SK-N-SH treated with all-trans-retinoic acid at 6 μM for 48 hours (cell line): ENCODE measurements around the gene TPST2.

Source experiments
- BACH2 ChIP-seq: fragments of 250-450 bp; sonication (Bioruptor Pico); IDR thresholded peaks from 2 replicates; pipeline ENCODE4 v1.9.0; 2021; ENCODE audit warnings: mild to moderate bottlenecking, borderline replicate concordance
- CSDC2 ChIP-seq: fragments of 250-450 bp; sonication (Bioruptor Pico); IDR thresholded peaks from 2 replicates; pipeline ENCODE4 v1.5.0; 2020; ENCODE audit warnings: mild to moderate bottlenecking, moderate library complexity
- ESRRG ChIP-seq: fragments of 250-450 bp; sonication (Bioruptor Pico); IDR thresholded peaks from 2 replicates; pipeline ENCODE4 v1.6.1; 2021; ENCODE audit warnings: mild to moderate bottlenecking
- GLIS3 ChIP-seq: fragments of 250-450 bp; sonication (Bioruptor Pico); IDR thresholded peaks from 2 replicates; pipeline ENCODE4 v1.5.0; 2020; ENCODE audit warnings: mild to moderate bottlenecking, moderate library complexity
- ISL1 ChIP-seq: fragments of 250-450 bp; sonication (Bioruptor Pico); IDR thresholded peaks from 2 replicates; pipeline ENCODE4 v2.1.2; 2022; ENCODE audit warnings: mild to moderate bottlenecking, moderate library complexity
- SNAI2 ChIP-seq: fragments of 250-450 bp; sonication (Bioruptor Pico); IDR thresholded peaks from 2 replicates; pipeline ENCODE4 v1.5.0; 2020; ENCODE audit warnings: mild to moderate bottlenecking, moderate library complexity
- ZFP3 ChIP-seq: fragments of 250-450 bp; sonication (Bioruptor Pico); IDR thresholded peaks from 2 replicates; pipeline ENCODE4 v1.5.0; 2020; ENCODE audit warnings: mild to moderate bottlenecking, moderate library complexity
- ZFP30 ChIP-seq: fragments of 450-650 bp; formaldehyde crosslinking; IDR thresholded peaks from 2 replicates; pipeline ENCODE4 v1.5.0; 2022; ENCODE audit warnings: mild to moderate bottlenecking, moderate library complexity
- ZNF565 ChIP-seq: fragments of 450-650 bp; formaldehyde crosslinking; conservative IDR thresholded peaks from 2 replicates; pipeline ENCODE4 v1.5.0; 2020; ENCODE audit warnings: low read depth, mild to moderate bottlenecking, moderate library complexity
- ZNF70 ChIP-seq: fragments of 450-650 bp; formaldehyde crosslinking; IDR thresholded peaks from 2 replicates; pipeline ENCODE4 v1.5.0; 2020; ENCODE audit warnings: mild to moderate bottlenecking, moderate library complexity
- TF ChIP-seq, protein P1 (sequence below): fragments of 250-450 bp; sonication (Bioruptor Pico); IDR thresholded peaks from 2 replicates; pipeline ENCODE4 v1.5.1; 2020; ENCODE audit warnings: low read depth, mild to moderate bottlenecking, moderate library complexity
- TF ChIP-seq, protein P2 (sequence below): fragments of 250-450 bp; sonication (Bioruptor Pico); IDR thresholded peaks from 2 replicates; pipeline ENCODE4 v1.8.0; 2021; ENCODE audit warnings: low read depth, mild to moderate bottlenecking, moderate library complexity, borderline replicate concordance
- TF ChIP-seq, protein P3 (sequence below): fragments of 250-450 bp; sonication (Bioruptor Pico); IDR thresholded peaks from 2 replicates; pipeline ENCODE4 v1.5.1; 2021; ENCODE audit warnings: mild to moderate bottlenecking, moderate library complexity

DNA sequence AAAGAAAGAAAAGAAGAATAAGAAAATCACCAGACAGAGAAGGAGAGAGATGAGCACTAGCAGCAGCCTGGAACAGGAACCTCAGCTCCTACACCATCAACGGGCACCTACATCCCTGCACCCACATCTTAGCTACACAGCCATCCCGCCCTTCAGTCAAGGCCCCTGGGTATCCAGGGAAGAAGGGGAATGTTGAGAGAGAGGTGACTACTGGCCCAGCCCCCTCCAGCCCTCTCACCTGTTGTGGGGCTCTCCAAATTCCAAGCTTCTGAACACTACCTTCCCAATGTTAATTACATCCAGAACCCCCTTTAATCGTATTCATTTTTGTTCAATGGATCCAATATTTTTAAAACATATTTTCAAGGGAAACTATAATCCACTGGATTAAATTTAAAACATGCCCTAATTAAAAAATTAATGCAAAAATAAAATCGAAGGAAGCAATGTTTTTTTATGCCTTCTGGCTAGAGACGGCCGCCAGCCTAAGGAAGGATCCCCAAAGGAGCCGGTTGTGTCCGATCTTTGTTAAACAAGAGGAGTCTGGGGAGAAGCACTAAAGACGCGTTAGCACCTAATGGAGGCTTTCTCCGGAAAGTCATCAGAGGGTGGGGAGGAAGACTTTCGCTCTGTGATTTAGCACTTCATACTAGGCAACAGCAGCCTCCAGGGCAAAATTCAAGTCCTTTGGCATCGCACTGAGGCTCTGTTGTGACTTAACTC lies 9.5 kb downstream of the TPST2 start:
- no peak for TF ChIP-seq ZNF565 (CRISPR knock-in tag)
- TF ChIP-seq CSDC2 (CRISPR knock-in tag) = no peak
- TF ChIP-seq, protein P1, sequence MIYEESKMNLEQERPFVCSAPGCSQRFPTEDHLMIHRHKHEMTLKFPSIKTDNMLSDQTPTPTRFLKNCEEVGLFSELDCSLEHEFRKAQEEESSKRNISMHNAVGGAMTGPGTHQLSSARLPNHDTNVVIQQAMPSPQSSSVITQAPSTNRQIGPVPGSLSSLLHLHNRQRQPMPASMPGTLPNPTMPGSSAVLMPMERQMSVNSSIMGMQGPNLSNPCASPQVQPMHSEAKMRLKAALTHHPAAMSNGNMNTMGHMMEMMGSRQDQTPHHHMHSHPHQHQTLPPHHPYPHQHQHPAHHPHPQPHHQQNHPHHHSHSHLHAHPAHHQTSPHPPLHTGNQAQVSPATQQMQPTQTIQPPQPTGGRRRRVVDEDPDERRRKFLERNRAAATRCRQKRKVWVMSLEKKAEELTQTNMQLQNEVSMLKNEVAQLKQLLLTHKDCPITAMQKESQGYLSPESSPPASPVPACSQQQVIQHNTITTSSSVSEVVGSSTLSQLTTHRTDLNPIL (CRISPR knock-in tag) = no peak
- TF ChIP-seq ESRRG = no peak
- TF ChIP-seq ZFP3 (CRISPR knock-in tag) = no peak
- no peak for TF ChIP-seq ZNF70 (CRISPR knock-in tag)
- no peak for TF ChIP-seq GLIS3 (CRISPR knock-in tag)
- TF ChIP-seq, protein P2, sequence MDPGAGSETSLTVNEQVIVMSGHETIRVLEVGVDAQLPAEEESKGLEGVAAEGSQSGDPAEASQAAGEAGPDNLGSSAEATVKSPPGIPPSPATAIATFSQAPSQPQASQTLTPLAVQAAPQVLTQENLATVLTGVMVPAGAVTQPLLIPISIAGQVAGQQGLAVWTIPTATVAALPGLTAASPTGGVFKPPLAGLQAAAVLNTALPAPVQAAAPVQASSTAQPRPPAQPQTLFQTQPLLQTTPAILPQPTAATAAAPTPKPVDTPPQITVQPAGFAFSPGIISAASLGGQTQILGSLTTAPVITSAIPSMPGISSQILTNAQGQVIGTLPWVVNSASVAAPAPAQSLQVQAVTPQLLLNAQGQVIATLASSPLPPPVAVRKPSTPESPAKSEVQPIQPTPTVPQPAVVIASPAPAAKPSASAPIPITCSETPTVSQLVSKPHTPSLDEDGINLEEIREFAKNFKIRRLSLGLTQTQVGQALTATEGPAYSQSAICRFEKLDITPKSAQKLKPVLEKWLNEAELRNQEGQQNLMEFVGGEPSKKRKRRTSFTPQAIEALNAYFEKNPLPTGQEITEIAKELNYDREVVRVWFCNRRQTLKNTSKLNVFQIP = no peak
- TF ChIP-seq, protein P3, sequence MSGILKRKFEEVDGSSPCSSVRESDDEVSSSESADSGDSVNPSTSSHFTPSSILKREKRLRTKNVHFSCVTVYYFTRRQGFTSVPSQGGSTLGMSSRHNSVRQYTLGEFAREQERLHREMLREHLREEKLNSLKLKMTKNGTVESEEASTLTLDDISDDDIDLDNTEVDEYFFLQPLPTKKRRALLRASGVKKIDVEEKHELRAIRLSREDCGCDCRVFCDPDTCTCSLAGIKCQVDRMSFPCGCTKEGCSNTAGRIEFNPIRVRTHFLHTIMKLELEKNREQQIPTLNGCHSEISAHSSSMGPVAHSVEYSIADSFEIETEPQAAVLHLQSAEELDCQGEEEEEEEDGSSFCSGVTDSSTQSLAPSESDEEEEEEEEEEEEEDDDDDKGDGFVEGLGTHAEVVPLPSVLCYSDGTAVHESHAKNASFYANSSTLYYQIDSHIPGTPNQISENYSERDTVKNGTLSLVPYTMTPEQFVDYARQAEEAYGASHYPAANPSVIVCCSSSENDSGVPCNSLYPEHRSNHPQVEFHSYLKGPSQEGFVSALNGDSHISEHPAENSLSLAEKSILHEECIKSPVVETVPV (CRISPR knock-in tag) = no peak
- no peak for TF ChIP-seq BACH2 (CRISPR knock-in tag)
- no peak for TF ChIP-seq ISL1
- TF ChIP-seq ZFP30 = no peak
- TF ChIP-seq SNAI2 = no peak
